GM21825 (cell line): Measurements from ENCODE around the gene RLBP1.
"Not testable (repeated sequence)": the region's sequence is repeated elsewhere in the genome, so short reads cannot be mapped to it uniquely, and the experiment has no call there.

Source experiments
- ATAC-seq: cut with Tn5 transposase; IDR thresholded peaks from one replicate; pipeline ENCODE4 v1.9.1; 2021; ENCODE audit warnings: mild to moderate bottlenecking, moderate library complexity; ENCODE audit not compliant: unreplicated experiment

RLBP1 gene

DNA sequence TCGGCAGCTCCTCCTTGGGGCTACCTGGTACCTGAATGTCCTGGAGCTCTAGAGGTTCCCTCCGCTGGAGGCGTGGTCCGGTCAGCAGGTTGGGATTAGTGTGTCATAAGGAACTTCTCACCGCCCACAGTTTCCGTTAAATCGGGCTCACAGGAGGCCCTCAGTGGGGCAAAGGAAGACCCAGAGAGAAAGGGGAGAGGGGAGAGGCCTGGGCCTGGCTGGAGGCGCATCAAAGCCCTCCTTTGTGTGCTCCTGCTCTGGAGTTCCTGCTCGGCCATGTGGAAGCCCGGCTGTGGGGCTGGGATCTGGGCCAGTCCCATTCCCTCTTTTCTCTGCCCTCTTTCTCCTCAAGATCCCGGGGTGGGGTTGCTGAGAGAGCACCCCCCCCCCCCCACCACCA lies at the start of gene RLBP1:
TSS of gene RLBP1 (minus strand) at position 37 of the 400 bp plus-strand sequence. CDS start 2,604 bp downstream, outside the sequence.
- no peak for ATAC-seq

- not testable (repeated sequence) for ATAC-seq
Measured at GRCh38 chr15:89250142-89250541, 28.8 kb upstream of the RLBP1 start.

GRCh38 chr15:89248584-89248983 lies 27.2 kb upstream of the RLBP1 start:
- ATAC-seq, result no peak

- no peak for ATAC-seq
Measured at GRCh38 chr15:89247446-89247845, 26.1 kb upstream of the RLBP1 start.

GRCh38 chr15:89244574-89244903 lies 23.2 kb upstream of the RLBP1 start:
- ATAC-seq, result peak; percentile 11

GRCh38 chr15:89243691-89244573 lies 22.6 kb upstream of the RLBP1 start, which contains the start of gene FANCI:
TSS of gene FANCI (plus strand) at chr15:89243979. CDS start at chr15:89247648, 3,669 bp downstream.
- peak; percentile 96 for ATAC-seq

DNA sequence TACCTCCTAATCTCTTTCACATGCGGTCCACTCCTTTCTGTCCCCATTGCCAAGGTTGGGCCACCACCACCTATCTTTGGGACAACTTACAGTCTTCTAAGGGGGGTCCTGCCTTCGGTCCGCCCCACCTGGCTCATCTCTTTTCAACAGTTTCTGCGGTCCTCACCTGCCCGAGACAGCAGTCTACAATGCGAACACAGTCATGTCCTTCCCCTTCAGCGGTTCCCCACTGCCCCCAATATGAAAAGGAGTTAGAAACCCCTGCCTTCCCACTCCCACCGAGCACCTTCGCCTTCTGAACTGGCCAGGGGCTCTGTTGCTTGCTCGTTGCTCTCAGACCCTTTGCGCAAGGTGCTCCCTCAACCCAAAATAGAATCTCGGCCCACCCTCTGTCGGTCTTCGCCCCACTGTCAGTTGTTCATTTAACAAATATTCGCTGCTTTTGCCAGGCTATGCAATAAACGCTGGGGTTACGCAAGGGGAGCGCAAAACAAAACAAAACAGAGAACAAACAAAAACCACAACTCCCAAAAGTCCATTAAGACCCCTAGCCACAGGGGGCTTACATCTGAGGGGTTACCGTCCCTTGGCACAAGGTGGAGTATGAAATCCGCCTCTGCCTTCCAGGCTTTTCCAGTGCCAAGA lies 21.8 kb upstream of the RLBP1 start:
- ATAC-seq, result no peak

DNA sequence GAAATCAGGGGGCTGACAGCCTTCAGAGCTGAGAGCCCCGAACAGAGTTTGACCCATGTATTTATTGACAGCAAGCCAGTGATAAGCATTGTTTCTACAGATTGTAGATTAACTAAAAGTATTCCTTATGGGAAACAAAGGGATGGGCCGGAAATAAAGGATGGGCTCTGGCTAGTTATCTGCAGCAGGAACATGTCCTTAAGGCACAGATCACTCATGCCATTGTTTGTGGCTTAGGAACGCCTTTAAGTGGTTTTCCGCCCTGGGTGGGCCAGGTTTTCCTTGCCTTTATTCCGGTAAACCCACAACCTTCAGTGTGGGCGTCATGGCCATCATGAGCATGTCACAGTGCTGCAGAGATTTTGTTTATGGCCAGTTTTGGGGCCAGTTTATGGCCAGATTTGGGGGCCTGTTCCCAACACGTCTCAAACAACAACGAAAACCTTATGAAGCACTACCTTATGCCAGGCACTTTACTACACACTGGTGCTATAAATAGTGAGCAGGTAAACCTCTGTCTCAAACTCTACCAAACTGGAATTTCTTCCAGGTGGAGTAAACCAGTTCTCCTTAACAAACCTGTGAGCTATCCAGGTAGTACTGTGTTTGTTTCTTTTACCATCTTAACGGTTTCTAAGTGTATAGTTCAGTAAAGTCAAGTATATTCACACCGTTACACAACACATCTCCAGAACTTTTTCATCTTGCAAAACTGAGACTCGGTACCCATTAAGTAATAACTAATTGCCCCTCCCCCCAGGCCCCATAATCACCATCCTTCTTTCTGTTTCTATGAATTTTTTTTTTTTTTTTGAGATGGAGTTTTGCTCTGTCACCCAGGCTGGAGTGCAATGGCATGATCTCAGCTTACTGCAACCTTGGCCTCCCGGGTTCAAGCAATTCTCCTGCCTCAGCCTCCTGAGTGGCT lies 18.8 kb upstream of the RLBP1 start:
- ATAC-seq, result not testable (repeated sequence)

- ATAC-seq, result no peak
Measured at GRCh38 chr15:89231832-89232231, 10.5 kb upstream of the RLBP1 start.

GRCh38 chr15:89230277-89230676 lies 8.9 kb upstream of the RLBP1 start:
- ATAC-seq, result no peak

- ATAC-seq, result no peak
Measured at GRCh38 chr15:89227425-89227824, 6.0 kb upstream of the RLBP1 start.

DNA sequence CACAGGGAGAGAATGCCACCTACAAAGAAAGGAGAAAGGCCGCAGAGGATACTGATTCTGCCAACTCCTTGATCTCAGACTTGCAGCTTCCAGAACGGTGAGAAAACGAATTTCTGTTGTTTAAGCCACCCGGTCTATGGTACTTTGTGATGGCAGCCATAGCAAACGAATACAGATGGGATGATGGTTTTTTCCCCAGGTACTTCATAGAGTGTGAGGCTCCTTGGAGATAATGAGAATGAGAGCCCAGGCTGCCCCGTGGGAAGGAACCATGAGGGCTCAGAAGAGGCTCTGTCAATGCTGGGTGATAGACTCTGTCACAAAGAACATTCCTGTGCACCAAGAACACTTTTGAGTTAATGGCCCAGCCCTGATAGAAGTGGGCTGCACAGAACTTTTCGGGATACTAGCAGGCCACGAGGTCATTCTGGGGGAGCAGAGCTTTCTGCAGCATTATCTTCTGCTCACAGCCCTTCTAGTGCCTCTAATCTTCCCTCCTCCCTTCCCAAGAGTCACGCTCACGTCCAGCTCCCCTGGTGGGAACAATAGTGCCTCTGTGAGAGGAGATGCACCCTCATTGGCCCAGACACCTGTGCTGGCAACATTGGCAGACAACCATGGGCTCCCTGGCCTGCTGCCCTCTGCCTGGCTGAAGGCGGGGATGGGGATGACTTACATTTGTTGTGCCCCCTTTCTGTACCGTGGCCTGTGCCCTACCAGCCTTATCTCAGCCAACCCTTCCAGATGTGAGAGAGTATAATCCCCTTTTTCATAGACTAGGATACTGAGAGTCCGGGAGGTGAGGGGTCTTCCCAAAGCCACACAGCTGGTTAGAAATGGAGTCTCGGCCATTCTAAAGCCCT lies 5.2 kb upstream of the RLBP1 start:
- no peak for ATAC-seq

DNA sequence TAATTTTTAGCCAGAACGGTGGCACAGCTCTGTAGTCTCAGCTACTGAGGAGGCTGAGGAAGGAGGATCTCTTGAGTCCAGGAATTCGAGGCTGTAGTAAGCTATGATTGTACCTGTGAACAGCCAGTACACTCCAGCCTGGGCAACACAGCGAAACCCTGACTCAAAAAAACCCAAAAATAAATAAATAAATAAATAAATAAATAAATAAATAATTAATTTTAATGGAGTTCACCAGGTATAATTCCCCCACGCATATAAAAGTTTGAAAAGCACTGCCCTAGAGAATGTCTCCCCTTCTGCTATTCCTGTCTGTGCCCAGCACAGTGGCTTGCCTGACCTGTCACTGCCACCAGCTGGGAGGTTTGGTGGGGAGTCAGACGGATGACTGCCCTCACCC lies 4.2 kb upstream of the RLBP1 start:
- no peak for ATAC-seq

- no peak for ATAC-seq
Measured at GRCh38 chr15:89218531-89218930, 2.8 kb downstream of the RLBP1 start.

DNA sequence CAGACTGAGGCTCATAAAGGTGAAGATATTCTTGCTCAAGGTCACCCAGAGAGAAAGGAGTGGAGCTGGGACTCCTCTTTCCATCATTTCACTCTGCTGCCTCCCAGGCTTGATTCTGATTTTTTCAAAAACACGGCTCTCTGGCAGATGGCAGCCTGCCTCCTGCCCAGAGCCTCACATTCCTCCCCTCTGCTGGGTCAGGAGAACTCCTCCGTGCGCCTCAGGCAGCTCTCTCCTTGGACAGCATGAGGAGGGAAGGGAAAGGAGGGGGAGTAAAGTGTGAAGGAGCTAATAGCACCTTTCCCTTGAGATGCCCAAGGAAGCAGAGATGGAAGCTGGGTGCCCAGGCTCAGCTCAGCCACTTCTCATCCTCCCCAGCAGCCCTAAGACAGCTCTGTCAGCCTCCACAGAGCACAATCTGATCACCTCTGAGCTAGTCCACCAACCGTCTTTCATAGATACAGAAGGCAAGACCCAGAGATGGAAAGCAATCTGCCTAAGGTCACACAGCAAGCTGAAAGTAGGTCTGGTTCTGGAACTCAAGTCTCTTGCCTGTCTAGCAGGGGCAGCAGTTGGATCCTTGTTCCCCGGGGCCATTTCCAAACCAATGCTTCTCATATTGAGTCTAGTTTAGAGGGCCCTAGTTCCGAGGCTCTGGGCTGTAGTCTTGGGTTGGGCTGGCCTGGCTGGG lies 3.5 kb downstream of the RLBP1 start:
- no peak for ATAC-seq

DNA sequence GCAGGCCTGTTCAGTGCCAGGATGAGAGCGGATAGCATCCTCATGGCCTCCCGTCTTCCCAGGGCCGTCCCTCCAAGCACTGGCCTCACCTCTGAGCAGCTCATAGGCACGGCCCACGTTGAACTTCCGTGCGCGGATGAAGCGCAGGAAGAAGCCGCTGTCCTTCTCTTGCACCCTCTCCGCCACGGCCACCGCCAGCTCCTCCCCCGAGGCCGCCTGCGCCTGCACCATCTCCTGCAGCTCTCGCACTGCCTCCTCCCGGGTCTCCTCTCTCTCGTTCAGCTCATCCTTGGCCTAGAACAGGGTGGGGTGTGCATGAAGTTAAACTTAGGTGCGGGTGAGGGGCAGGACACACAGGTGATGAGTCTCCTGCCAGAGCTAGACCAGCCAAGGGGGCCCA lies 4.3 kb downstream of the RLBP1 start:
- no peak for ATAC-seq

DNA sequence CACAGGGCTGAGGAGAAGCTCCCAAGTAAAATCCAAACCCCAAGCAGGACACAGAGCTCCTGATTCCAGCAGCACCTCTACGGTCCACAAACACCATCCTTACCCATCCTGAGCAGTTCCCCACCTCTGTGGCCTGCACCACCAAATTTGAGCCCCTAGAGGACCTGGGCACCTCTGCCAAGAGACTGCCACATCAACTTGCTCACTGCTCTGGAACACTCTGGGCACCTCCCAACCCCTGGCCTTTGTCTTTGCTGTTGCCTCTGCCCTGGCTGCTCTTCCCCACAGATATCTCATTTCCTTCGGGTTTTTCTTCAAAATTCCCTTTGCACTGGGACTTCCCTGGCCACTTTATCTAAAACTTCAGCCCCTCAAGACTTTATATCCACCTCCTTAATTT lies 5.8 kb downstream of the RLBP1 start:
- ATAC-seq, result no peak

- ATAC-seq, result no peak
Measured at GRCh38 chr15:89211678-89212170, 9.7 kb downstream of the RLBP1 start.

DNA sequence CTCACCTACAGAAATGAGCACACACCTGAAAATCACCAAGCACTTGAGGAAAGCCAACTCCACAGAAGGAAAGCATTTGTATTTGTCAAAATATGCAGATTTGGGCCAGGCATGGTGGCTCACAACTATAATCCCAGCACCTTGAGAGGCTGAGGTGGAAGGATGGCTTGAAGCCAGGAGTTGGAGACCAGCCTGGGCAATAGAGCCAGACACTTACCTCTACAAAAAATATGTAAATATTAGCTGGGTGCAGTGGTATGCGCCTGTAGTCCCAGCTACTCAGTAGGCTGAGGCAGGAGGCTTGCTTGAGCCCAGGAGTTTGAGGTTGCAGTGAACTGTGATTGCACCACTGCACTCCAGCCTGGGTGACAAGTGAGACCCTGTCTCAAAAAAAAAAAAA lies 12.3 kb downstream of the RLBP1 start:
- ATAC-seq, result no peak
